Osteoblast (primary cell): ENCODE results near the gene VWA5A. TPM values are rescaled to one million over a fixed set of nuclear protein-coding genes. Genes with fewer than 3 reads are reported as not detected.
A peak's percentile ranks its signal among the peaks of the same experiment; 100 is the strongest.

Source experiments
- DNase-seq: peaks from one replicate; pipeline ENCODE4 v3.0.0; 2011; ENCODE audit warnings: low spot score, mixed read lengths; ENCODE audit not compliant: insufficient read length; ENCODE audit errors: missing footprints
- H2AFZ ChIP-seq: 2 replicates; pipeline ENCODE4 v1.6.0; 2011; ENCODE audit warnings: mild to moderate bottlenecking, low read length
- H3K27ac ChIP-seq: 2 replicates; pipeline ENCODE4 v1.5.1; 2011; ENCODE audit warnings: mild to moderate bottlenecking, low read depth, low read length, moderate library complexity
- H3K27me3 ChIP-seq: 2 replicates; pipeline ENCODE4 v1.6.0; 2012; ENCODE audit warnings: mild to moderate bottlenecking, control low read depth, inconsistent platforms, low read length, moderate library complexity; ENCODE audit not compliant: insufficient read depth
- H3K36me3 ChIP-seq: 2 replicates; pipeline ENCODE4 v1.5.1; 2011; ENCODE audit warnings: mild to moderate bottlenecking, low read length, control low read depth, moderate library complexity; ENCODE audit not compliant: insufficient read depth
- H3K4me1 ChIP-seq: 2 replicates; pipeline ENCODE4 v1.5.1; 2011; ENCODE audit warnings: mild to moderate bottlenecking, low read length, control low read depth, moderate library complexity; ENCODE audit not compliant: insufficient read depth
- H3K4me2 ChIP-seq: 2 replicates; pipeline ENCODE4 v1.6.0; 2011; ENCODE audit warnings: mild to moderate bottlenecking, low read length; ENCODE audit not compliant: insufficient read depth
- H3K4me3 ChIP-seq: fragments of 200-600 bp; sonication (generic); 3 replicates; pipeline ENCODE4 v1.5.1; 2012; ENCODE audit warnings: mild to moderate bottlenecking, low read length, inconsistent platforms; ENCODE audit not compliant: insufficient read depth
- H3K79me2 ChIP-seq: 2 replicates; pipeline ENCODE4 v1.6.0; 2012; ENCODE audit warnings: mild to moderate bottlenecking, low read length, control low read depth, inconsistent platforms; ENCODE audit not compliant: insufficient read depth
- H3K9me3 ChIP-seq: 2 replicates; pipeline ENCODE4 v1.5.1; 2011; ENCODE audit warnings: low read depth, low read length, control low read depth
- H4K20me1 ChIP-seq: 2 replicates; pipeline ENCODE4 v1.6.0; 2012; ENCODE audit warnings: mild to moderate bottlenecking, low read length, control low read depth; ENCODE audit not compliant: insufficient read depth
- CTCF ChIP-seq: IDR thresholded peaks from 2 replicates; pipeline ENCODE4 v1.5.1; 2011; ENCODE audit warnings: mild to moderate bottlenecking, low read depth, low read length, moderate library complexity; ENCODE audit errors: extremely low read depth
- total RNA-seq: library from RNA; depleted of rRNA; stranded (reverse); fragments of >200 nt; gene quantifications from 2 replicates; pipeline ENCODE4 v1.2.3, GENCODE V29; 2012

VWA5A gene
- total RNA-seq, 1 donor = 12.3 TPM

GRCh38 chr11:124193221-124194010, 78.2 kb downstream of the VWA5A start:
- no peak for TF ChIP-seq CTCF
- H3K27me3 ChIP-seq = no peaks in the 10 kb centered on the region
- H3K4me1 ChIP-seq = no peaks in the 10 kb centered on the region
- no peak for DNase-seq
- no peak overlapping the region for H3K4me2 ChIP-seq
- H3K4me3 ChIP-seq = no peak overlapping the region
- no peaks in the 10 kb centered on the region for H3K9me3 ChIP-seq
- no peak overlapping the region for H3K27ac ChIP-seq
- H3K79me2 ChIP-seq = no peaks in the 10 kb centered on the region
- no peaks in the 10 kb centered on the region for H3K36me3 ChIP-seq
- no peaks in the 10 kb centered on the region for H4K20me1 ChIP-seq
- H2AFZ ChIP-seq = no peak overlapping the region

- Histone ChIP-seq H3K36me3 (no peaks in the 10 kb centered on the region), H3K27me3 (no peaks in the 10 kb centered on the region), H3K4me1 (no peaks in the 10 kb centered on the region), H3K27ac (no peak overlapping the region), H4K20me1 (no peaks in the 10 kb centered on the region), H3K9me3 (no peaks in the 10 kb centered on the region), H2AFZ (no peak overlapping the region), H3K4me3 (no peak overlapping the region), H3K4me2 (no peak overlapping the region), H3K79me2 (no peaks in the 10 kb centered on the region)
- DNase-seq = peak; percentile 67
- TF ChIP-seq CTCF = no peak
Observed at GRCh38 chr11:124194293-124195188, 79.3 kb downstream of the VWA5A start.

DNA sequence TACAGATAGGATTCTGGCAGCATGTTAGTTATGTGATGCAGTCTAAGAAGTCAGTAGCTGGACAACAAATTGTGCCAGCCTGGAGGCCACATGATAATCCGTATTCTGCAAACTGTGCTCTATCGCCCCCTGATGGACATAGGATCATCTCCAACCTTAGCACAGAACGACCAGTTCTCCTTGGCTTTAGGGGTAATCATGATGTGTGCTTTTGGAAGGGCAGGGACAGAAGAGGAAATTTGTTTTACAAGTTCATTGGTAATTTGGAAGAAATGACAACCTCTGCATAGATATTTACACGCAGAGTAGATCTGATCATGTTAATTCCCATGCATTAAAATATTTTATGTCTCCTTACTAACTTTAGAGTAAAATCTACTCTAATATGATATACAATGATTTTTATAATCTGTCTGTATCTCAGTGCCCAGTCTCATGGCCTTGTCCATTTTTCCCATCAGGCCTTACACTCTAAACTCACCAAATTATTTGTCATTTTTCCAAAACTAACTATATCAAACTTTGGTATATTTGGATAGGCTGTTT, 80.0 kb downstream of the VWA5A start:
- no peak overlapping the region for H3K4me2 ChIP-seq
- no peak overlapping the region for H2AFZ ChIP-seq
- TF ChIP-seq CTCF = peak; percentile 78
- no peaks in the 10 kb centered on the region for H3K79me2 ChIP-seq
- H4K20me1 ChIP-seq = no peaks in the 10 kb centered on the region
- no peaks in the 10 kb centered on the region for H3K9me3 ChIP-seq
- peak; percentile 53 for DNase-seq
- H3K27me3 ChIP-seq = no peaks in the 10 kb centered on the region
- H3K27ac ChIP-seq = no peak overlapping the region
- H3K4me3 ChIP-seq = no peak overlapping the region
- no peaks in the 10 kb centered on the region for H3K4me1 ChIP-seq
- no peaks in the 10 kb centered on the region for H3K36me3 ChIP-seq

Other genes starting within 250 kb of the VWA5A start
- gene TMEM225, start 229.8 kb upstream of the VWA5A start, total RNA-seq = not detected in 2 replicates
- under 0.01 TPM in 2 replicates for gene OR8D4, start 213.3 kb upstream of the VWA5A start, total RNA-seq
- gene OR4D5, start 175.8 kb upstream of the VWA5A start, total RNA-seq = not detected in 2 replicates
- gene OR6T1, start 171.6 kb upstream of the VWA5A start, total RNA-seq = not detected in 2 replicates
- not detected in 2 replicates for gene OR10S1, start 137.7 kb upstream of the VWA5A start, total RNA-seq
- not detected in 2 replicates for gene OR10G6, start 120.3 kb upstream of the VWA5A start, total RNA-seq
- gene OR10G4, start 102.5 kb upstream of the VWA5A start, total RNA-seq = not detected in 2 replicates
- not detected in 2 replicates for gene OR10G9, start 92.4 kb upstream of the VWA5A start, total RNA-seq
- gene OR10G8, start 88.7 kb upstream of the VWA5A start, total RNA-seq = not detected in 2 replicates
- gene OR10G7, start 74.1 kb upstream of the VWA5A start, total RNA-seq = not detected in 2 replicates
- gene OR10D3, start 67.9 kb downstream of the VWA5A start, total RNA-seq = not detected in 2 replicates
- gene OR8G1, start 125.6 kb downstream of the VWA5A start, total RNA-seq = not detected in 2 replicates
- gene OR8G5, start 140.9 kb downstream of the VWA5A start, total RNA-seq = not detected in 2 replicates
- not detected in 2 replicates for gene OR8D1, start 198.5 kb downstream of the VWA5A start, total RNA-seq
- gene OR8D2, start 204.7 kb downstream of the VWA5A start, total RNA-seq = not detected in 2 replicates